Testis (tissue), 3 donors: ENCODE measurements around the gene KIF1B. TPM values are rescaled to one million over a fixed set of nuclear protein-coding genes. Genes with fewer than 3 reads are reported as not detected.
A peak's percentile ranks its signal among the peaks of the same experiment; 100 is the strongest.

Source experiments
- DNase-seq: peaks from one replicate; pipeline ENCODE4 v3.0.0-alpha.2; 2019
- H3K27ac ChIP-seq, 2 donors: fragments of 200-600 bp; sonication (generic); one replicate each; pipeline ENCODE4 v1.5.1; 2019
- H3K27me3 ChIP-seq: fragments of 200-600 bp; sonication (generic); one replicate; pipeline ENCODE4 v1.5.1; 2019
- H3K36me3 ChIP-seq: fragments of 200-600 bp; sonication (generic); one replicate; pipeline ENCODE4 v1.5.1; 2017; ENCODE audit warnings: low read depth; ENCODE audit errors: missing control alignments
- H3K4me1 ChIP-seq: fragments of 200-600 bp; sonication (generic); one replicate; pipeline ENCODE4 v1.5.1; 2019
- H3K4me3 ChIP-seq, 2 donors: fragments of 200-600 bp; sonication (generic); one replicate each; pipeline ENCODE4 v1.5.1; 2017 to 2019
- H3K9me3 ChIP-seq: fragments of 200-600 bp; sonication (generic); one replicate; pipeline ENCODE4 v1.5.1; 2017
- CTCF ChIP-seq, 3 experiments: fragments of 450-650 bp in 2 of 3; fragments of 200-600 bp in 1 of 3; sonication (generic) in 1 of 3; IDR thresholded peaks; one replicate each; pipeline ENCODE4 v1.5.1; 2016 to 2019; ENCODE audit warnings: antibody characterized with exemption in 3 of 3, mild to moderate bottlenecking in 2 of 3, moderate library complexity in 1 of 3
- POLR2A ChIP-seq: fragments of 450-650 bp; IDR thresholded peaks from one replicate; pipeline ENCODE4 v1.6.1; 2017; ENCODE audit warnings: antibody characterized with exemption, mild to moderate bottlenecking, moderate library complexity
- WGBS, 2 donors: methylation state at CpG; one replicate each; pipeline ENCODE4 v1.1.5; 2018; 5-methylcytosine and 5-hydroxymethylcytosine counted together
- intact Hi-C: fragments of 100-400 bp; cut with DNase I; formaldehyde crosslinking; loops from one replicate; pipeline ENCODE4 v1.15.1; 2023; ENCODE audit warnings: low total_unique reads
- polyA plus RNA-seq: library from polyadenylated mRNA; stranded (reverse); fragments of 350-450 nt; fragmentation: Illumina TruSeq; extraction: RNeasy Lipid Tissue Mini Kit (QIAGEN cat#74804); gene quantifications from one replicate; pipeline ENCODE4 v1.2.3, GENCODE V29; 2014; ENCODE audit warnings: low read depth, low replicate concordance; ENCODE audit not compliant: insufficient read depth
- total RNA-seq, 2 donors: library from RNA; depleted of rRNA; stranded (reverse); fragments of >200 nt; gene quantifications; one replicate each; pipeline ENCODE4 v1.2.3, GENCODE V29; 2016

KIF1B gene
- total and polyA plus RNA-seq, 3 donors from 2014 or later, result 64.5 to 119 (median 71.2) TPM

GRCh38 chr1:10379676-10380075 is 169.3 kb downstream of the KIF1B start:
- Histone ChIP-seq H3K9me3 (no peaks in the 10 kb centered on the region), H3K36me3 (no peaks in the 10 kb centered on the region), H3K4me3 (no peak overlapping the region), H3K27me3 (no peaks in the 10 kb centered on the region), H3K4me1 (peaks cover 33% of the 10 kb centered on the region), H3K27ac (peak overlapping the region; percentile 14 to 72)
- intact Hi-C loops, result loop anchor here (5.0 kb wide), 1 partner anchor 48 kb away; no protein-coding TSS in a partner anchor
- WGBS, 2 donors, result 93 to 98% methylated on average over 5 to 6 of the region's 6 CpGs
- TF ChIP-seq POLR2A, result no peak
- no peak for TF ChIP-seq CTCF (IDR thresholded peaks at IDR 0.05)
- DNase-seq, result no peak

- Histone ChIP-seq H3K9me3 (no peaks in the 10 kb centered on the region), H3K4me3 (no peak overlapping the region), H3K36me3 (no peaks in the 10 kb centered on the region), H3K27ac (peak overlapping the region in 1 of 2 donors; percentile 28), H3K4me1 (peaks cover 32% of the 10 kb centered on the region), H3K27me3 (no peaks in the 10 kb centered on the region)
- intact Hi-C loops, result no loop called here
- DNase-seq, result peak; percentile 73
- TF ChIP-seq POLR2A, result no peak
- TF ChIP-seq CTCF (IDR thresholded peaks at IDR 0.05), result no peak
- WGBS, 2 donors, result 35 to 43% methylated on average over 5 of the region's 5 CpGs
Observed at GRCh38 chr1:10380594-10381275, 170.4 kb downstream of the KIF1B start.

GRCh38 chr1:10383630-10384029 is 173.3 kb downstream of the KIF1B start:
- DNase-seq, result no peak
- intact Hi-C loops, result no loop called here

GRCh38 chr1:10384219-10384618 is 173.8 kb downstream of the KIF1B start:
- no peak for DNase-seq
- Histone ChIP-seq H3K4me3 (no peak overlapping the region), H3K27ac (no peak overlapping the region), H3K27me3 (no peaks in the 10 kb centered on the region), H3K36me3 (no peaks in the 10 kb centered on the region), H3K9me3 (no peaks in the 10 kb centered on the region), H3K4me1 (peaks cover 26% of the 10 kb centered on the region)
- WGBS, 2 donors, result 93 to 94% methylated on average over 8 of the region's 8 CpGs
- TF ChIP-seq CTCF (IDR thresholded peaks at IDR 0.05) (no peak), POLR2A (no peak)
- intact Hi-C loops, result no loop called here

More at GRCh38 chr1:10383630-10384029, 173.3 kb downstream of the KIF1B start:
- Histone ChIP-seq H3K4me1 (peaks cover 31% of the 10 kb centered on the region), H3K4me3 (no peak overlapping the region), H3K27me3 (no peaks in the 10 kb centered on the region), H3K36me3 (no peaks in the 10 kb centered on the region), H3K9me3 (no peaks in the 10 kb centered on the region), H3K27ac (no peak overlapping the region)
- 98 to 99% methylated on average over 4 of the region's 4 CpGs for WGBS, 2 donors
- TF ChIP-seq CTCF (IDR thresholded peaks at IDR 0.05), result no peak
- no peak for TF ChIP-seq POLR2A
